Duodenal mucosa (tissue), 2 donors: ENCODE measurements around the gene BUD23.
"Not testable (repeated sequence)": the region's sequence is repeated elsewhere in the genome, so short reads cannot be mapped to it uniquely, and the experiment has no call there.

Experiments used
- H3K27ac ChIP-seq: one replicate; pipeline ENCODE4 v1.7.0; 2013; ENCODE audit warnings: low read depth, low read length
- H3K27me3 ChIP-seq, 2 donors: one replicate each; pipeline ENCODE4 v1.7.0; 2013; ENCODE audit warnings: low read length in 2 of 2, control low read depth in 1 of 2; ENCODE audit not compliant: insufficient read depth in 2 of 2, control insufficient read depth in 1 of 2
- H3K36me3 ChIP-seq, 2 donors: one replicate each; pipeline ENCODE4 v1.7.0; 2013; ENCODE audit warnings: low read length in 2 of 2, control low read depth in 1 of 2; ENCODE audit not compliant: insufficient read depth in 2 of 2, control insufficient read depth in 1 of 2
- H3K4me1 ChIP-seq, 2 donors: one replicate each; pipeline ENCODE4 v1.7.0; 2013; ENCODE audit warnings: low read length in 2 of 2, control low read depth in 1 of 2; ENCODE audit not compliant: insufficient read depth in 2 of 2, control insufficient read depth in 1 of 2
- H3K4me3 ChIP-seq, 2 donors: one replicate each; pipeline ENCODE4 v1.7.0; 2013; ENCODE audit warnings: low read length in 2 of 2, low read depth in 1 of 2
- H3K9ac ChIP-seq, 2 donors: one replicate each; pipeline ENCODE4 v1.7.0; 2013; ENCODE audit warnings: low read length in 2 of 2, low read depth in 1 of 2
- H3K9me3 ChIP-seq, 2 donors: one replicate each; pipeline ENCODE4 v1.7.0; 2013; ENCODE audit warnings: low read length in 2 of 2, control low read depth in 1 of 2; ENCODE audit not compliant: control insufficient read depth in 1 of 2

Gene BUD23

GRCh38 chr7:73718438-73718881 lies 35.1 kb downstream of the BUD23 start:
- Histone ChIP-seq H3K36me3 (no peaks in the 10 kb centered on the region), H3K9ac (peak overlapping the region; percentile 54 to 61), H3K27ac (no peak overlapping the region), H3K9me3 (no peaks in the 10 kb centered on the region), H3K4me1 (peaks cover 22 to 35% of the 10 kb centered on the region in 2 donors), H3K27me3 (peaks cover 0 to 3% of the 10 kb centered on the region in 2 donors), H3K4me3 (peak overlapping the region; percentile 70 to 79)

DNA sequence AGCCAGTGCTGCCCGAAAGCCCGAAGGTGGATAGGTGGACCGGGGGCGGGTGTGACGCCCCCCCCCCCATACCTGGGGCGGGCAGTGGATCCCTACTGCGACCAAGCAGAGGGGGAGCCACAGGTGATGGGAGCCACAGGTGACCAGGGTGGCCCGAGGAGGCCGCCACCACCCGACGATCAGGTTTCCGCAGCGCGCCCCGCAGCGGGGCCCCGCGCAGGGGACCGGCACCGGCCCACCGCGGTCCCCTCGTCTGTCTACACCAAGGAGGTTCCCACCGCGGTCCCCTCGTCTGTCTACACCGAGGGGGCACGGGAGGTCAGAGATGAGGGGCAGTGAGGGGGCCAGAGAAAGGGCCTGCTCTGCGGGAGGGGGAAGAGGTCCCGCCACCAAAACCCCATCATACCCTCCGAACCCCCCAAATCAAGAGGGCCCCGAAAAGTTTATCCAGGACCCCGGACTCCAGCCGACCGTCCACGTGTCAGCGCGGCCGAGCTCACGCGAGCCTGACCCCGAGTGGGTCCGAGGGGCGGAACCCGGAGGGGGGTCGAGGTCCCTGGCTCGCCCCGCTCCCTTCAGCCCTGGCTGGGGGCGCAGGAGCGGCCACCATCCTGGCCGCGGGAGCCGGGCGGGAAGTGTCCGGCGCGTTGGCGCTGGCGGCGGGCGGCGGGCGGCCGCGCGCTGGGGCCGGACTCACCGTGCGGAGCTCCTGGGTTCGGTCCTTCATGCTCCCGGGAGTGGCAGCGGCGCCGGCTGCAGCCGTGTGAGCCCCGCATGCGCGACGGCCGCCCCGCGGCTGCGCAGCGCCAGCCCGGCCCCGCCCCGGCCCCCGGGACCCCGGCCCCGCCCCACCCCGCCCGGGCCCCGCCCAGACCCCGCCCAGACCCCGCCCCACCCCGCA lies 35.8 kb downstream of the BUD23 start, which contains the start of gene STX1A:
TSS of gene STX1A (minus strand) at position 765 of the 901 bp plus-strand sequence. CDS start at position 727, 38 bp downstream.
- peak within 1 kb of the TSS; percentile 70 to 79 for H3K4me3 ChIP-seq
- no peaks in the 10 kb centered on the region for H3K9me3 ChIP-seq
- H3K36me3 ChIP-seq: no peaks in the 10 kb centered on the region
- no peak within 1 kb of the TSS for H3K27ac ChIP-seq
- H3K27me3 ChIP-seq: peaks cover 0 to 3% of the 10 kb centered on the region in 2 donors
- H3K9ac ChIP-seq: peak within 1 kb of the TSS; percentile 54 to 61
- H3K4me1 ChIP-seq: peaks cover 22 to 35% of the 10 kb centered on the region in 2 donors

DNA sequence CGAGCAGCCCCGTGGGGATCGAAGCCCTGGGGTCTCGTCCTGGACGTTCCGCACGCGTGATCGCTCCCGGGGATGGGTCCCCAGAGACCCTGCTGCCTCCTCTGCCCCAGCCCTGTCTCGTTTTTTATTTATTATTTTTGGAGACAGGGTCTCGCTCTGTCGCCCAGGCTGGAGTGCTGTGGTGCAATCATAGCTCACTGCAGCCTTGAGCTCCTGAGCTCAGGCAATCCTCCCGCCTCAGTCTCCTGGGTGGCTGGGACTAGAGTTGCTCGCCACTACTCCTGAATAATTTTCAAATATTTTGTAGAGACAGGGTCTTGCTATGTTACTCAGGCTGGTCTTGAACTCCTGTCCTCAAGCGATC lies 36.4 kb downstream of the BUD23 start:
- Histone ChIP-seq H3K9me3 (no peaks in the 10 kb centered on the region), H3K27ac (no peak overlapping the region), H3K9ac (no peak overlapping the region), H3K4me1 (peaks cover 22 to 35% of the 10 kb centered on the region in 2 donors), H3K36me3 (no peaks in the 10 kb centered on the region), H3K27me3 (peaks cover 0 to 3% of the 10 kb centered on the region in 2 donors), H3K4me3 (peak overlapping the region; percentile 50 to 66)

- H3K9ac ChIP-seq, H3K9me3 ChIP-seq, H3K4me3 ChIP-seq, H3K27me3 ChIP-seq, H3K36me3 ChIP-seq, H3K27ac ChIP-seq: not testable (repeated sequence)
- H3K4me1 ChIP-seq: peaks cover 20 to 33% of the 10 kb centered on the region in 2 donors
These were observed 37.0 kb downstream of the BUD23 start for GRCh38 chr7:73720443-73720842.

DNA sequence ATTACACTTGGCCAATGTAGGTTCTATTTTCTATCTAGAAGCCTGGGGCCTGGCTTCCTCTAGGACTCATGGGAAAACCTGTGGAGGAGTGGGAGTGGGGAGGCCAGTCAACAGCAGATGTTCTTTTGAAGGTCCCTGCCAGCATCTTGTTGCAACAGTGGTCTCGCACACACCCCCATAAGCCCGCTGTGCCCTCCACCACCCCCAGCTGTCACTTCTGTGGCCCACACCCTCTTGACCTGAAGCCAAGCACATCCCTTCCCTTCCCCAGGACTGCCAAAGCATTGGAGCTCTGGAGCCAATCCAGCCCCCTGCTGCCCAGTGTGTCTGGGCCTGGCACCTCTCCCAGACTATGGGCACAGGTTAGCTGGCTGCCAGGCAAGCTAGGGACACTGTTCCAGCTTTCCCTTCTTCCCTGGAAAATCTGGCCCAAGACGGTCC lies 38.0 kb downstream of the BUD23 start:
- Histone ChIP-seq H3K27me3 (peaks cover 0 to 3% of the 10 kb centered on the region in 2 donors), H3K9ac (no peak overlapping the region), H3K27ac (no peak overlapping the region), H3K9me3 (no peaks in the 10 kb centered on the region), H3K4me1 (peaks cover 13 to 24% of the 10 kb centered on the region in 2 donors), H3K4me3 (no peak overlapping the region), H3K36me3 (no peaks in the 10 kb centered on the region)

DNA sequence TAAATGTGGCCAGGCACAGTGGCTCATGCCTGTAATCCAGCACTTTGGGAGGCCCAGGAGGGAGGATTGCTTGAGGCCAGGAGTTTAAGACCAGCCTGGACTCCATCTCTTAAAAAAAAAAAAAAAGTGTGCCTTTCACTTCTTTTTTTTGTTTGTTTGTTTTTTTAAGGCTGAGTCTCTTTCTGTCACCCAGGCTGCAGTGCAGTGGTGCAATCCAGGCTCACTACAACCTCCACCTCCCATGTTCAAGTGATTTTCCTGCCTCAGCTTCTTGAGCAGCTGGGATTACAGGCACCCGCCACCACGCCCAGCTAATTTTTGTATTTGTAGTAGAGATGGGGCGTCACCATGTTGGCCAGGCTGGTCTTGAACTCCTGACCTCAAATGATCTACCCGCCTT lies 38.8 kb downstream of the BUD23 start:
- peaks cover 8 to 19% of the 10 kb centered on the region in 2 donors for H3K4me1 ChIP-seq
- H3K9me3 ChIP-seq, H3K9ac ChIP-seq, H3K4me3 ChIP-seq, H3K36me3 ChIP-seq, H3K27ac ChIP-seq, H3K27me3 ChIP-seq: not testable (repeated sequence)

- H3K9ac ChIP-seq: no peak overlapping the region
- no peaks in the 10 kb centered on the region for H3K36me3 ChIP-seq
- peaks cover 8 to 15% of the 10 kb centered on the region in 2 donors for H3K4me1 ChIP-seq
- H3K27me3 ChIP-seq: peaks cover 0 to 3% of the 10 kb centered on the region in 2 donors
- H3K9me3 ChIP-seq: no peaks in the 10 kb centered on the region
- H3K4me3 ChIP-seq: no peak overlapping the region
- no peak overlapping the region for H3K27ac ChIP-seq
These were observed 39.4 kb downstream of the BUD23 start for GRCh38 chr7:73722785-73723184.

DNA sequence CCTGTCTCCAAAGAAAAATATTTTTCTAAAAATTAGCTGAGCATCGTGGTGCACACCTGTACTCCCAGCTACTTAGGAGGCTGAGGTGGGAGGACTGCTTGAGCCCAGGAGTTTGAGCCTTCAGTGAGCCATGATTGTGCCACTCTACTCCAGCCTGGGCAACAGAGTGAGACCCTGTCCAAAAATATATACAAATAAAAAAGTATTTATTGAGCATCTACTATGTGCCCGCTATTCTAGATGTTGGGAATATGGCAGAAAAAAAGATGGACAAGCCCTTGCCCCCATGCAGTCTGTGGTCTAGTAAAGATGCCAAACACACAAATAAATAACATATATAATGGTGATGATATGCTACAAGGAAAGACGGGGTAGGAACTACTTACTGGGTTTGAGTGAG lies 40.4 kb downstream of the BUD23 start:
- H3K9ac ChIP-seq: no peak overlapping the region
- H3K9me3 ChIP-seq: no peaks in the 10 kb centered on the region
- peaks cover 1 to 6% of the 10 kb centered on the region in 2 donors for H3K4me1 ChIP-seq
- H3K27ac ChIP-seq: no peak overlapping the region
- H3K36me3 ChIP-seq: no peaks in the 10 kb centered on the region
- H3K4me3 ChIP-seq: no peak overlapping the region
- no peaks in the 10 kb centered on the region for H3K27me3 ChIP-seq

- no peaks in the 10 kb centered on the region for H3K36me3 ChIP-seq
- H3K4me3 ChIP-seq: no peak overlapping the region
- no peak overlapping the region for H3K27ac ChIP-seq
- H3K4me1 ChIP-seq: no peaks in the 10 kb centered on the region
- no peaks in the 10 kb centered on the region for H3K9me3 ChIP-seq
- no peak overlapping the region for H3K9ac ChIP-seq
- H3K27me3 ChIP-seq: no peaks in the 10 kb centered on the region
These were observed 42.7 kb downstream of the BUD23 start for GRCh38 chr7:73726083-73726466.

DNA sequence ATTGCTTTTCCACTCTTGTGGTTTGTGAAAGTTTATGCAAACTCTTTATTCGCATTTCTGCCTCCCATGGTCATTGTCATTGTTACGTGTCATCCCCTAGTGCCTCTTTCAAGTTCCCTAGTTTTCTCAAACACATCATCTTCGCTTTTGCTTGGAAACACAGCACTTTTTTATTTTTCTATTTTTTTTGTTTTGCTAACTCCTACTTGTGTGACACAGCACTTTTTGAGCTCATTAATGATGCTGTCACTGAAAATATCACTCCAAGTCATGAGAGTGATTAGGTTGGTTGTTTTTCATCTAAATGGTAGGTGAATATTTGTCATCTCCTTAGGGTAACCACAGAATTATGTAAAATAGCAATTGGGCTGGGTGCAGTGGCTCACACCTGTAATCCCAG lies 44.6 kb downstream of the BUD23 start:
- H3K4me1 ChIP-seq: no peaks in the 10 kb centered on the region
- no peaks in the 10 kb centered on the region for H3K27me3 ChIP-seq
- no peak overlapping the region for H3K4me3 ChIP-seq
- no peak overlapping the region for H3K27ac ChIP-seq
- H3K9ac ChIP-seq: no peak overlapping the region
- H3K36me3 ChIP-seq: no peaks in the 10 kb centered on the region
- no peaks in the 10 kb centered on the region for H3K9me3 ChIP-seq
